Thyroid gland (tissue), 4 donors: Measurements from ENCODE around the gene AAK1. TPM values are rescaled to one million over a fixed set of nuclear protein-coding genes. Genes with fewer than 3 reads are reported as not detected.

Experiments used
- DNase-seq, 2 donors: peaks; one replicate each; pipeline ENCODE4 v3.0.0-alpha.2; 2019
- H3K27ac ChIP-seq, 3 donors: fragments of 200-600 bp; sonication (generic); 1 replicate in 2 of 3; 2 replicates in 1 of 3; pipeline ENCODE4 v1.5.1; 2016 to 2019; ENCODE audit warnings: mild to moderate bottlenecking in 1 of 3, moderate library complexity in 1 of 3
- H3K27me3 ChIP-seq: fragments of 200-600 bp; sonication (generic); one replicate; pipeline ENCODE4 v1.5.1; 2019
- H3K36me3 ChIP-seq, 2 donors: fragments of 200-600 bp; sonication (generic); one replicate each; pipeline ENCODE4 v1.5.1; 2016 to 2019
- H3K4me1 ChIP-seq, 2 donors: fragments of 200-600 bp; sonication (generic); one replicate each; pipeline ENCODE4 v1.5.1; 2017 to 2019
- H3K4me3 ChIP-seq, 3 donors: fragments of 200-600 bp; sonication (generic); replicated peaks in 1 of 3; 1 replicate in 2 of 3; 2 replicates in 1 of 3; pipeline ENCODE4 v1.5.1; 2016; ENCODE audit warnings: mild to moderate bottlenecking in 1 of 3
- H3K9me3 ChIP-seq: fragments of 200-600 bp; sonication (generic); one replicate; pipeline ENCODE4 v1.5.1; 2017
- CTCF ChIP-seq, 6 experiments: fragments of 200-600 bp in 3 of 6; fragments of 450-650 bp in 3 of 6; sonication (generic) in 3 of 6; IDR thresholded peaks; one replicate each; pipeline ENCODE4 v1.5.1; 2016 to 2019; ENCODE audit warnings: antibody characterized with exemption in 6 of 6, mild to moderate bottlenecking in 2 of 6, inconsistent platforms in 1 of 6, moderate library complexity in 1 of 6
- POLR2A ChIP-seq, 2 donors: fragments of 450-650 bp; IDR thresholded peaks; one replicate each; pipeline ENCODE4 v1.6.1; 2017; ENCODE audit warnings: antibody characterized with exemption in 2 of 2, mild to moderate bottlenecking in 2 of 2, moderate library complexity in 1 of 2
- WGBS, 2 donors: methylation state at CpG; one replicate each; pipeline ENCODE4 v1.1.5; 2017; 5-methylcytosine and 5-hydroxymethylcytosine counted together
- intact Hi-C: fragments of 100-400 bp; cut with DNase I; formaldehyde crosslinking; loops from one replicate; pipeline ENCODE4 v1.15.1; 2023
- small RNA-seq: library from RNA; depleted of rRNA; stranded (forward); fragments of <200 nt; gene quantifications from one replicate; pipeline ENCODE3, GENCODE V24; 2016
- total RNA-seq, 4 donors: library from RNA; depleted of rRNA; stranded (reverse); fragments of >200 nt; gene quantifications; one replicate each; pipeline ENCODE4 v1.2.3, GENCODE V29; 2016

Gene AAK1
- total RNA-seq, 4 donors from 2014 or later: 82.0 to 174 (median 144) TPM

- intact Hi-C loops: no loop called here
- Histone ChIP-seq H3K36me3 (peaks cover 23 to 37% of the 10 kb centered on the region in 2 donors), H3K4me3 (no peak overlapping the region), H3K27ac (no peak overlapping the region), H3K27me3 (no peaks in the 10 kb centered on the region), H3K4me1 (no peaks in the 10 kb centered on the region), H3K9me3 (no peaks in the 10 kb centered on the region)
- TF ChIP-seq CTCF (IDR thresholded peaks at IDR 0.05) (no peak), POLR2A (IDR thresholded peaks at IDR 0.05) (no peak)
- no peak for DNase-seq
- 80 to 82% methylated on average over 1 of the region's 1 CpG for WGBS, 2 donors
These were observed 227.4 kb downstream of the AAK1 start for GRCh38 chr2:69416147-69416546.

Small RNA genes within 50 kb of the gene (small RNA-seq; reads per million reads assigned to genes)
- gene RN7SL604P (not detected), gene SNORA36C (not detected)

Other genes starting within 250 kb of the AAK1 start
- gene NFU1, start 206.3 kb downstream of the AAK1 start, total RNA-seq: 10 to 100 TPM; 38.7 to 74.2 (median 55.2) TPM
- gene ANXA4, start 98.4 kb upstream of the AAK1 start, total RNA-seq: 100 to 1,000 TPM in 1 of 4 donors, 10 to 100 TPM in 3; 72.0 to 101 (median 82.5) TPM
- 10 to 100 TPM; 15.1 to 19.8 (median 17.1) TPM for gene GMCL1, start 185.9 kb upstream of the AAK1 start, total RNA-seq